ENCODE measurements around the gene RPUSD3.
"Not testable (repeated sequence)": the region's sequence is repeated elsewhere in the genome, so short reads cannot be mapped to it uniquely, and the experiment has no call there.

The RPUSD3 gene

DNA sequence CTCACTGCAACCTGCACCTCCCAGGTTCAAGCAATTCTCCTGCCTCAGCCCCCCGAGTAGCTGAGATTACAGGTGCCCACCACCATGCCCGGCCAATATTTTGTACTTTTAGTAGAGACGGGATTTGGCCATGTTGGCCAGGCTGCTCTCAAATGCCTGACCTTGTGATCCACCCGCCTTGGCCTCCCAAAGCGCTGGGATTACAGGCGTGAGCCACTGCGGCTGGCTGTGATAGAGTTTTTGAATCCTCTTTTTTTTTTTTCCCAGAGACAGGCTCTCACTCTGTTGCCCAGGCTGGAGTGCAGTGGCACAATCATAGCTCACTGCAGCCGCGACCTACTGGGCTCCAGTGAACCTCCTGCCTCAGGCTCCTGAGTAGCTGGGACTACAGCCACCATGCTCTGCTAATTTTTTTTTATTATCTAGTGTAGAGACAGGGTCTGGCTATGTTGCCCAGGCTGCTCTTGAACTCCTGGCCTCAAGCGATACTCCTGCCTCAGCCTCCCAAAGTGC lies 21.4 kb upstream of the RPUSD3 start:
- not testable (repeated sequence) for DNase-seq (ENCODE audit: low read depth)

DNA sequence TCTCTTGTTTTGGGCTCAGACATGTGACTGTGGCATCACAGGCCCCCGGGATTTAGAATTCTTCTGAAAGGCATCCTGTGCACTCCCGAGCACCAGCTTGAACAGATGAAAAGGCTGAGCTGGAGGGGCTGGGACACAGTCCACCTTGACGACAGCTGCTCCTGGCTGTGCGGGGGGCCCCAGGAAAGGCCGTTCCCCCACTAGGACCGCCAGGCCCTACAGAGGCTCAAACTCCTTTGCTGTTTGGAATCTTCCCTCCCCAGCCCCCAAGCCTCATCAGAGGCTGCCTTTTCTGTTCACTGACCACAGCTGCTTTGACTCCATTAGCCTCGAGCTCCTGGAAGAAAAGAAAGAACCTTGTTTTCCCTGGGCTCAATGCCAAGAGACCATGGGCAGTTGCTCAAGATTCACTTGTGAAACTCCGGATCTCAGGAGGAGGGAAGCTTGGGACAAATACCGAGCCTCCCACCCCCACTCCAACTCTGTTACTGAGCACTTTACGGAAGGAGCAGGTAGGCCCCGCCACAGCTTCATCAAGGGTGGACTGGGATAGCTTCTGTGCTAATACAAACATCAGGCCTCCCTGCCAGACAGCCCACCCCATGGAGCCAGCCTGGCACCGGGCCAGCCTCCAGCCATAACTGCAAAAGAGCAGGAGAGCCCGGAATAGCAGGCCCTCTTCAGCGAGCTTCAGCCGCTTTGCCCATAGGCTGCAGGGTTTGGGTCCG lies 20.6 kb upstream of the RPUSD3 start:
- DNase-seq (ENCODE audit: low read depth) = no peak

DNA sequence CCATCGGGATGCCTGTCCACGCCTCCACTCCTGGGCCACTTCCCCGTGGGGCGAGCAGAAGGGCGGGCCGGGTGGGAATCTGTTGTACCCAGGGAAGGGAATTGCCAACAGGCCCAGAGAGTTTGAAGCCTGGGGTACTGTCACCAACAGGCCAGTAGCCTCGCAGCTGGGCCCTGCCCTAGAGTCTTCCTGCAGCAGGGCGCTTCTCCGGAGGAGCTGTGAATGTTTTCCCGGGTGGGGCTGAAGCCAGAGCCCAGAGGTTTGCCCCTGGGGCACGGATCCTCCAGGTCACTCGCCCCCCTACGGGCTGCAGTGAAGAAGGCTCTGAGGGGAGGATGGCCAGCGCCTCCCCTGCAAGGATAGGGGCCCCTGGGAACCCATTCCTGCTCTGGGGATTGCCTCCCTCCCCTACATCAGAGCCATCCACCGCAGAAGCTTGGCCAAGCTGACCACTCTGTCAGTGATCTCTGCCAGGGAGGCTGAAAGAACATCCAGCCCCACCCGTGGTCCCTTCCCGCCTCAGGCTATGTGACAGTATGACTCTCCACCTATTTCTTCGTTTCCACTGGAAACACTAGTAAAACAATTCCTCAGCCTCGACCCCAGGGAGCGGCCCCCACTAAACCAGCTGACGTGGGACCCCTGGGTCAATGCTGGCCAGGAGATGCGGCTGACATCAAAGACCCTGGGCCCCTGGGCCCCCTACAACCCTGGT lies 19.4 kb upstream of the RPUSD3 start:
- no peak for DNase-seq (ENCODE audit: low read depth)

DNA sequence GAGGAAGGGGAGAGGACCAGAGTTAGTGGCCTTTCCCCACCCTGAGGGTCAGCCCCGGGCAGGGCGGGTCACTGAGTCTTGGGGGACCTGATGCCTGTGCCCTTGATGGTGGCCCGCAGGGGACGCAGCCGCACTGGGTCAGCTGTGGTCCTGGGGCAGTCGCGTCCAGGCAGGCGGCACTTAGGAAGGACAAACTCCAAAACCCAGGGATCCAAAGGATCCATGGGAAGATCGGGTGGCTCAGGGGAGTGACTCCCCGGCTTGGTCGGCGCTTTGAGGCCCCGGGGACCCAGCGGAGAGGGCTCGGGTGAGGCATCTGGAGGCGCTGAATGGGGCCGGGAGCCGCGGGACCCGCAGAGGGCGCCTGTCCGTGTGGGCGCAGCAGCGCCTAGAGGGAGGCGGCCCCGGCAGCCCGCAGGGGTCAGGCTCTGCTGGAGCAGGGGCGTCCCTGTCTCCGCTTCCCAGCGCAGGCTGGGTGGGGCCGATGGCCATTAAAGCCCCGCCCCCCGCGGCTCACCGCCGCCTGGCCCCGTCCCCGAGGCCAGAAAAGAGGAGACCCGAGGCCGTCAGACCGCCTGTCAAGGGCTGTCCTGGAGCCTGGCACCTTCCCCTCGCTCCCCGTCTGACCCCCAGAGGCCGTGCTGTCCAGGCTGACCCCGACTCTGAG lies 18.7 kb upstream of the RPUSD3 start:
- peak; percentile 29 for DNase-seq (ENCODE audit: low read depth)

DNA sequence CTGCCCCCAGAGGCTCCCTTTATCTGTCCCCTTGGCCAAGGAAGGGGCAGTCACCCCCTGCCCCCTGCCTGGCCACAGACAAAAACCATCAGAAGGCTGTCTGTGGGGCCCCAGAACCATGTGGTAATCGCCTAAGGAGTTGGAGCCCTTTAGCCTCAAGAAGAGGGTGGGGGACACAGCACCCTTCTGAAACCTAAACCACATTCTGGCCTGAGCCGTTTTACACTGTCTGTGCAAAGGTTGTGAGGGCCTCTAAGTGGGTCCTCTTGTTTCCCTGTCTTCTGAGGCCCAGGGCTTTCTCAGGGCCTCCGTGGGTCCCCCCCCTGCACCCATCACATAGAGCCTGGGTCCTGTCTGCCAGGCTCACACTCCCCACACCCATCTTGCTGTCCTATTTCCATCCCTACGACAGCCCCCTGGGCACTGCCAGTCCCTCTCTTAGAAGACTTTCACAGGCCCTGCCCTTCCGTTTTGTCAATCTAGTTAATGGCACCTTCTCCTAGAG lies 17.9 kb upstream of the RPUSD3 start:
- DNase-seq (ENCODE audit: low read depth) = no peak

DNA sequence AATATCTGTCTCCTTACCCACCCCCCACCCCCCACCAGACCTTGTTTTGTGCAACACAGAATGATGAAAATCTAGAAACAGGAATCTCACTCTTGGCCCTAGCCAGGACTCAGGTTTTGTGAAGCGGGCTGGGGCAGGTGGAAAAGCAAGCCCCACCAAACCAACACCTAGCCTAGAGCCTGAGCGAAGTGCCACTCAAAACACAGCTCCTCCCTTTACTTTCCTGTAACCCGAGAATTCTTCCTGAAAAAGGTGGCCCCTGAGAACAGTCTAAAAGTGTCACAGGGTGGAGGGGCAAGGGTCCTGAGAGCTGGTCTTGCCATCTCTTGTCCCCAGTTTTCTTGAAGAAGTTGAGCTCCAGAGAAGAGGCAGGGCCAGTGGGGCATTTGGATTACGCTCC lies 17.4 kb upstream of the RPUSD3 start:
- no peak for DNase-seq (ENCODE audit: low read depth)

DNA sequence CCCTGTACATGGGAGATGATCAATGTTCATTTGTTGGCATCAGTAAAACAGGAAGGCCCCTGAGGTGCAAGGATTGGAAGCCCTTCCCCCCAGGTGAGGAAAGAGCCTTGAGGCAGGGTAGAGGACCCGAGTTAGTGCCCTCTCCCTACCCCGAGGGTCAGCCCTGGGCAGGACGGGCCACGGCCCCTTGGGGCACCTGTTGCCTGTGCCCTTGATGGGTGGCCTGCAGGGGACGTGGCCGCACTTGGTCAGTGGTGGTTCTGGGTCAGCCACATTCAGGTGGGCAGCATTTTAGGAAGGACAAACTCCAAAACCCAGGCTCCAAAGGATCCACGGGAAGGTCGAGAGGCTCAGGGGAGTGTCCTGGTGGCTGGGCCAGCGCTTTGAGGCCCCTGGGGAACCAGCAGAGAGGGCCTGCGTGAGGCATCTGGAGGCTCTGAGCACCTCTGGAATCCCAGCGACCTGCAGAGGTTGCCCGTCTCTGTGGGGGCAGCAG lies 15.8 kb upstream of the RPUSD3 start:
- no peak for DNase-seq (ENCODE audit: low read depth)

DNA sequence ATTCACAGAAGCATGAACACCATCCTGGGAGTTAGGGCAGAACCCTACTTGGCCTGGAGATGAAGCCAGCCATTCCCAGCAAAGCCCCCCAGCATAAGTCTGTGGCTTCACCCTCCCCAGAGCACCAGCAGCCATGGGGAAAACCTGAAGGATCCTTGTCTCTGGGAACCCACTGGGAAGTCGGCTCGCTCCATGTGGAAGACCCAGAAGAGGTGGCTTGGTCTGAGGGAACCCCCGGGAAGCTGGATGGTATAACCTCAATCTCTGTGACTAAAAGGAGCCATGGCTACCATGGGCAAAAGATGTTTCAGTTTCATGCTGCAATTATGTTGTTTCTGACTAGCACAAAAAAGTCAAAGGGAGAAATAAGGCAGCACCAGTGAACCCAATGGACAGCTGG lies 11.8 kb upstream of the RPUSD3 start:
- DNase-seq (ENCODE audit: low read depth) = no peak

DNA sequence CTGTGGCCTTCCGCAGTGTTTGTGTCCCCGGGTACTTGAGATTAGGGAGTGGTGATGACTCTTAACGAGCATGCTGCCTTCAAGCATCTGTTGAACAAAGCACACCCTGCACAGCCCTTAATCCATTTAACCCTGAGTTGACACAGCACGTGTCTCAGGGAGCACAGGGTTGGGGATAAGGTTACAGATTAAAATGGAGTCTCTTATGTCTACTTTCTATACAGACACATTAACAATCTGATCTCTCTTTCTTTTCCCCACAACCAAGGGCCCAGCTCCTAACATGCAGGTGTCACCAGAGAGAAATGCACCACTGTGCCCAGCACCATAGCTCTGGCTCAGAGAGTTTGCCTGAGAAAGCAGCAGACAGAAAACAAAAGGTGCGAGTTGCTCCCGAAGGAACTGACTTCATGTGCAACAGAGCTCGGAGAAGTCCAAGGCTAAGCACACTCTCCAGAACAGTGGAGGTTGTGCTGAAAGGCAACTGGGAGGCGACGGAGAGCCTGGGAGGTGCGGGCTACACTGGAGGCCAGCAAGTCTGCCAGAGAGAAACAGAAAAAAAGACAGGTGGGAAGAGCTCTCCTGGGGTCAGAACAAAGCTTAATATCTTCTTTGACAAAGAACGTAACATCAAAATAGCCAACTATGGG lies 10.6 kb upstream of the RPUSD3 start:
- not testable (repeated sequence) for DNase-seq (ENCODE audit: low read depth)

DNA sequence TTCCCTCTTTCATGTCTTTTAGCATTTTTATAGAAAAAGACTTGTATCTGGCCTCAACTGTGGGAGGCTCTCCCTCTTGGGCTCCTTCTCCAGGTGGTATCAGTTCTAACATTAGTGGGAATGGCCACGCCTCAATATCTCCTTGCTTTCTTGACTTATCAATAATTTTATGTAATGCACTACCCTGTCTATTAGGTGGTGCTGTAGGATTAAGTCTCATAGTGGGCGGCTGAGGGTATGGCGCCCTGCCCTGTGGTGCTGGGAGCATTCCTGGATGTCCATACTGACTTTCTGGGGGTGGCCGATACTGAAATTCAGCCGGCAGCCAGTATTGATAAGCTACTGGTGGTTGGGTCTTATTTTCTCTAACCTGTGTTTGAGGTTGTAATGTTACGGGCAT lies 8.7 kb upstream of the RPUSD3 start:
- no peak for DNase-seq (ENCODE audit: low read depth)

DNA sequence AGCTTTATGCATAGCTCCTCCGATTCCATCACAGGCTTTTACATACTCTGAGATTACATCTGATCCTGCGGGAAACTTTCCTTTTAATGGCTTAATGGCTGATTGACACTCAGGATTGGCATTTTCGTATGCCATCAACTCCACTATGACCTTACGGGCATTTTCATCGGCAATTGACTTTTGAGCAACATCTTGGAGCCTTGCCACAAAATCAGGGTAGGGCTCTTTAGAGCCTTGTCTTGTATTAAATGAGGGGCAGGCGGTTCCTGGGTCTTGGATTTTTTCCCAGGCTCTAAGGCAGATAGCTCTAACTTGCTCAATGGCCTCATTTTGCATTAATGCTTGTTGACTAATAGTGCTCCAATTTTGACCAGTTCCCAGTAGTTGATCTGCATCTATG lies 8.1 kb upstream of the RPUSD3 start:
- DNase-seq (ENCODE audit: low read depth) = not testable (repeated sequence)

DNA sequence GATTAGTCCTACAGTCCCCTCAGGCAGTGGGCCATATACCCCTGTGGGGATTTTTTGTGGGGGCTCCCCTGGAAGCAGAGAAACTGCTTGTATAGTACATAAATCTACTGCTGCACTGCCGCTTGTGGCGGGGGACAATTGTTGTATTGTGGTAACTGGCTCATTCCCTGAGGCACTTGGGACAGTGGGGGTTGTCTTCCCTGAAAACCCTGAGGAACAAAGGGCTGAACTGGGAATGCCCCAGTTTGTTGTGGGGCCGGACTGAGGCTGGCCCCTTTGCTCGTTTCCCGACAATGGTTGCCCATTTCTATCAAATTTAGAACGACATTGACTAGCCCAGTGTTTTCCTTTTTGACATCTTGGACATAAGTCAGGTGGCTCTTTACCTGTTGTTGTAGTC lies 7.6 kb upstream of the RPUSD3 start:
- DNase-seq (ENCODE audit: low read depth) = not testable (repeated sequence)

DNA sequence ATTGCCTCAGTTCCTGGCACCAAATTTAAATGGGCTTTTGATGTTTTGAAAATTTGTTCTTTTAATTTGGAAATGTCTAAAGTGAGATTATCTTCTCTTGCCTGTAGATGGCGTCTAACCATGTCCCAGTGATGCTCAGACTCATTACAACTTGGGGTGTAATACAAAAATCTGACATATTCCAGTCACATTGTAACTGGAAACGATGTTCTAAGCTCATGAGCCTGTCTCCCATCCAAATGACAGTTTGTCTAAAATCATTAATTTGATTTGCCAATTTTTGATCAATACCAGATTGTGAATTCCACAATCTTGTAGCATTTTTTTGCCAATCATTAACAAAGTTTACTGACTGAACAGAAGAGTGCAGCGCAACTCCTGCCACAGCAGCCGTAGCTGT lies 5.1 kb upstream of the RPUSD3 start:
- DNase-seq (ENCODE audit: low read depth) = not testable (repeated sequence)

DNA sequence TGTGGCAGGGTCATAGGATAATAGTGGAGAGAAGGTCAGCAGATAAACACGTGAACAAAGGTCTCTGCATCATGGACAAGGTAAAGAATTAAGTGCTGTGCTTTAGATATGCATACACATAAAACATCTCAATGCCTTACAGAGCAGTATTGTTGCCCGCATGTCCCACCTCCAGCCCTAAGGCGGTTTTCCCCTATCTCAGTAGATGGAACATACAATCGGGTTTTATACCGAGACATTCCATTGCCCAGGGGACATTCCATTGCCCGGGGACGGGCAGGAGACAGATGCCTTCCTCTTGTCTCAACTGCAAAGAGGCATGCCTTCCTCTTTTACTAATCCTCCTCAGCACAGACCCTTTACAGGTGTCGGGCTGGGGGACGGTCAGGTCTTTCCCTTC lies 4.1 kb upstream of the RPUSD3 start:
- DNase-seq (ENCODE audit: low read depth) = not testable (repeated sequence)

DNA sequence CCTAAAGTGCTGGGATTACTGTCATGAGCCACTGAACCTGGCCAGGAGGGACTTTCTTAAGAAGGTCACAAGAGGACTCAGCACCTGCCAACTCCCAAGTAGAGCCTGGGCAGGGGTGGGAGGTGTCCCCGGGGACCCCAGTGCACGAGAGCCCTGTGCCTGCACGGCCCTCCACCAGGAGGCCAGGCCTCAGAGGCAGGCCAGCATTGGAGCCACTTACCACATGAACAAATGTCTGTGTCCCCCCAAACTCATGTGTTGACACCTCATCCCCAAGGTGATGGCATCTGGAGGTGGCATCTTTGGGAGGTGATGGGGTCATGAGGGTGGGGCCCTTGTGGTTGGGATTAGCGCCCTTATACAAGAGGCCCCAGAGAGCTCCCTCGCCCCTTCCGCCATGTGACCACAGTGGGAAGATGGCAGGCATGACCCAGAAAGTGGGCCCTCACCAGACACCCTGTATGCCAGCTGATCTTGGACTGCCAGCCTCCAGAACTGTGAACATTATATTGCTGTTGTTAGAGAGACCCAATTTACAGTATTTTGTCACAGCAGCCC lies 3.2 kb upstream of the RPUSD3 start:
- DNase-seq (ENCODE audit: low read depth) = no peak

DNA sequence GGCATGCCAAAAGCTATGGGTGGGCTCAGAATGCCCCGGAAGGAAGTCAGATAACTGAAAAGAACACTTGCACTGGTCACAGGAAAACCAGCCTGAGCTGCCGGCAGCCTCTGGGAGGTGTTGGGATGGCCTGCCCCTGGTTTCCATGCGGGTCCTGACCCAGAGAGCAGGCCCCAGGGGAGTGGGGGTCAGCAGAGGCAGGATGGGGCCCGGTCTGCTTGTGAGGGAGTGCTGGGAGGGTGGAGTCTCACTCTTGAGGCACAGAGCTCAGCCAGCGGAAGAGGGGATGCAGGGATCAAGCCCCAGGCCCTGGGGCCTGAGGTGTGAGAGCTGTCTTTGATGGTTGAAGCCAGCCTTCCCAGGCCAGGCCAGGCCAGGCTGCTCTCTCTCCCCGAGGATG lies 2.4 kb upstream of the RPUSD3 start:
- DNase-seq (ENCODE audit: low read depth) = no peak

DNA sequence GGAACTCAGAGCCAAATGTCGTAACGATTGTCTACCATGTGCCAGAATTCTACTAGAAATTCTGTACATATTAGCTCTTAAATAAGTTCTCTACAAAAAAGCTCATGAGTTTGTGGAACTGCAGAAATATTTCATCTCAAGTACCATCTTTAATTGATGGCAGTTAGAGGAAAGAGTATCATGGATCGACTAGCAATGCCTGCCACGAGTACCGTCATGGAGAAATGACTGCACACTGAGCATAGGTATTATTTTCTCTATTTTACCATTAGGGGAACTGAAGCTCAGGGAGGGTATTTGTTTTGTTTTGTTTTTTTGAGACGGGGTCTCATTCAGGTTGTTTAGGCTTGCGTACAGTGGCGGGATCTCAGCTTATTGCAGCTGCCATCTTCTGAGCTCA lies 2.8 kb downstream of the RPUSD3 start:
- no peak for DNase-seq (ENCODE audit: low read depth)

DNA sequence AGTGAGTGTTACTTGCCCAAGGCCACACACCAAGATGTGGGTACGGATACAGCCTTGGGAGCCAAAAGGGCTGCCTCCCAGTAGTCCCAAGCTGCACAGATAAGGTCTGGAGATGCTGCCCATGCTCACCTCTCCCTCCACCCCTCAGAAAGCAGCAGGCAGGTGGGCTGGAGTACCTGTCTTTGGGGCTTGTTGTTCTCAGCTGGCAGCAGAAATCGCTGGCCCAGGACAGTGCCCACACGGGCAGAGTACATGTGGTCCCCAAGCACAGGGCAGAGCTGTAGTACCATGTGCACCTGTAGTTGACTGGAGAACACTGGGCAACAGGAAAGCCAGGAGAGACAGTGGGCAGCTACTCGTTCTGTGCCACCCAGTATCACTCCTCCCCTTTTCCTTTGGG lies 5.0 kb downstream of the RPUSD3 start:
- no peak for DNase-seq (ENCODE audit: low read depth)

DNA sequence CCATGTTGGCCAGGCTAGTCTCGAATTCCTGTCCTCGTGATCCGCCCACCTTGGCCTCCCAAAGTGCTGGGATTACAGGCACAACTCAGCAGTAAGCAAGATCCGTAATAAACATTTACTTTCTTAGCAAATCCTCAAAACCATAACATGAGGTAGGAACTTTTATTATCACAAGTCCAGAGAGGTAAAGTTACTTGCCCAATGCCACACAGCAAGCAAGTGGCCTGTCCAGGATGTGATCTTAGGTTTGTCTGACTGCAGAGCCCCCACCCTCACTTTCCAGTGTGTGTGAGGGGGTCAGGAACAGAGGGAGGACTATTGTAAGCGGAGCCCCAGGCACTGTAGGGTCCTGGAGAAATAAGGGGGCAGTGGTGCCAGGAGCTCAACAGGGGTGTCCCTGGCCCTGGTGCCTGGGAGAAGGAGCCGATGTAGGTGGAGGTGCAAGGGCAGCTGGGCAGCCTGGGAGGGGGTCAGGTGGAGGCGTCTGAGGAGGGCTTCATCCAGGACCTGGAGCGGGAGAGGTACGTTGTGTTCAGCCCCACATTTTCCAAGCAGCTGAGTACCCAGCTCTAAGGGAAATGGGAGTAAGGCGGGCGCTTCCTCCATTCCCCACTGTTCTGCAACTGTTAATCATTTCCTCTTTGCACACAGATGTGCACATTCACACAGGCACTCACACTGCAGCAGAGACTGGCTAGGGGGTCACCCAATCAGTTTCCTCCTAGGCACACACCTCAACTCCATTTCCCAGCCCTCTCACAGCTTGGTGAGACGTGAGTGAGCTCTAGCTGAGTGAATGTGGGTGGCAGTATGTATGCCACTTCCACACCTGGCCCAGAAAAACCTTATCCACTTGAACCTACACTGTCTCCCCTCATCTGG lies 5.9 kb downstream of the RPUSD3 start:
- no peak for DNase-seq (ENCODE audit: low read depth)

DNA sequence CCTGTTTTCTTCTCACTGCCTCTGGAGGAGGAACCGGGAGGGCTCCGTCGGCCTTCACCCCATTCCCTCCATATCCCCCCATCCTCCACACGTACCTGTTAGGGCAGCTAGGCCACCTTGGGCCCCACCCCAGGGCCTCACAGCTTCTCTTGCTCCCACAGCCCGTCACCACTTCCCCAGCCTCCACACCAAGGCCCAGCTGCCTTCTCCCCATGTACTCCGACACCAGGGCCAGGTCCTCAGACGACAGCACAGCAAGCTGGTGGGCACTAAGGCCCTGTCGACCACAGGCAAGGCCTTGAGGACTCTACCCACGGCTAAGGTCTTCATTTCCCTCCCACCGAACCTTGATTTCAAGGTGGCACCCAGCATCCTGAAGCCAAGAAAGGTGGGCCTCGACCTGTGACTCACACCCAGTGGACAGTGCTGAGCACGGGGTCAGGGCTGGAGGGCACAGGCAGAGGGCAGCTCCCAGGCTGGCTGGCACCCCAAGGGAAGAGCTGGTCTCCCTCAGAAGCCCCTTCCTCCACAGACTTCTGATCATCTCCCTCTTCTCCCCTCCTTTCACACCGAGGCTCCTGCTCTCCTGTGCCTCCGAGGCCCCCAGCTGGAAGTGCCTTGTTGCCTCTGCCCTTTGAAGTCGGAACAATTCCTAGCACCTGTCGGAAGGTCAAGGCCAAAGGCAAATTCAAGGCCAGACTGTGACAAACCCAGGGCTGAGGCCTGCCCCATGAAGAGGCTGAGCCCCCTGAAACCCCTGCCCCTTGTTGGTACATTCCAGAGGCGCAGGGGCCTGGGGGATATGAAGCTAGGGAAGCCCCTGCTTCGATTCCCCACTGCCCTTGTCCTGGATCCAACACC lies 9.1 kb downstream of the RPUSD3 start:
- no peak for DNase-seq (ENCODE audit: low read depth)
